HL-60 (cell line): ENCODE data around the gene PRR5.

Experiments
- CTCF ChIP-seq: IDR thresholded peaks from one replicate; pipeline ENCODE4 v1.5.1; 2011; ENCODE audit warnings: low read length, control low read depth, inconsistent platforms; ENCODE audit not compliant: insufficient read depth
- GABPA ChIP-seq: IDR thresholded peaks from 2 replicates; pipeline ENCODE4 v1.6.1; 2012; ENCODE audit warnings: low read depth
- POLR2AphosphoS5 ChIP-seq: IDR thresholded peaks from 2 replicates; pipeline ENCODE4 v1.6.1; 2012; ENCODE audit warnings: low read depth
- REST ChIP-seq: IDR thresholded peaks from 2 replicates; pipeline ENCODE4 v1.6.1; 2012; ENCODE audit warnings: low read depth; ENCODE audit not compliant: insufficient replicate concordance
- SPI1 ChIP-seq: IDR thresholded peaks from 2 replicates; pipeline ENCODE4 v1.6.1; 2012; ENCODE audit warnings: low read depth, mild to moderate bottlenecking, borderline replicate concordance

GRCh38 chr22:44730022-44730393, 28.0 kb downstream of the PRR5 start:
- TF ChIP-seq SPI1 (no peak), CTCF (no peak), REST (no peak), POLR2AphosphoS5 (no peak), GABPA (no peak)
